ENCODE measurements around the gene IRF3. TPM values are rescaled to one million over a fixed set of nuclear protein-coding genes. Genes with fewer than 3 reads are reported as not detected.

IRF3 gene
- 100 to 1,000 TPM in 4 of 7 donors, 10 to 100 TPM in 3; 87.9 to 150 (median 127) TPM for total RNA-seq
- polyA plus RNA-seq: 100 to 1,000 TPM; 127 to 294 (median 276) TPM
- long read RNA-seq, donor 1, partial matches to known transcripts: 34 of 42 reads
- long read RNA-seq, donor 1, other reads (novel, unspliced or antisense): 0 of 42 reads
- long read RNA-seq, donor 2, partial matches to known transcripts: 5 of 8 reads
- long read RNA-seq, donor 2, other reads (novel, unspliced or antisense): 0 of 8 reads

GRCh38 chr19:49665351-49666119 is at the start of gene IRF3, which contains the start of gene BCL2L12:
Gene IRF3, minus strand, starts transcription at chr19:49665857. Its CDS starts 1,019 bp downstream, at chr19:49664838.
Gene BCL2L12, plus strand, starts transcription at chr19:49665933. Its CDS starts 760 bp downstream, at chr19:49666693.
- peak within 1 kb of the TSS; percentile 86 to 96 (median 93) for H3K27ac ChIP-seq
- WGBS, 5 donors: 0 to 1% (median 0%) methylated on average over 44 to 50 of the region's 50 CpGs
- intact Hi-C loops (cut with DNase I; ENCODE audit: low total_unique reads): loop anchor here (10.0 kb wide), 1 partner anchor 71 kb away; the partner anchor contains the start of gene PRR12
- peaks cover 4 to 59% (median 25%) of the 10 kb centered on the region in 6 donors for H3K36me3 ChIP-seq
- H3K9me3 ChIP-seq: no peaks in the 10 kb centered on the region
- H3K4me3 ChIP-seq: peak within 1 kb of the TSS; percentile 68 to 95 (median 89)
- no peaks in the 10 kb centered on the region for H3K27me3 ChIP-seq (replicated peaks in 1 of 7)
- DNase-seq: peak; percentile 99
- TF ChIP-seq POLR2A (IDR thresholded peaks at IDR 0.05) (peak in 1 of 3 donors; percentile 43), POLR2AphosphoS5 (IDR thresholded peaks at IDR 0.05) (peak; percentile 87 to 92 (median 89)), CTCF (IDR thresholded peaks at IDR 0.05 in 8 of 11, conservative IDR thresholded peaks at IDR 0.05 in 3 of 11) (peak in 3 of 11 experiments; percentile 5 to 15 (median 10))
- H3K4me1 ChIP-seq: peaks cover 15 to 53% (median 37%) of the 10 kb centered on the region in 6 donors

- Histone ChIP-seq H3K27me3 (replicated peaks in 1 of 7) (no peaks in the 10 kb centered on the region), H3K27ac (no peak overlapping the region), H3K4me1 (peaks cover 0 to 19% (median 12%) of the 10 kb centered on the region in 6 donors), H3K9me3 (no peaks in the 10 kb centered on the region), H3K36me3 (no peaks in the 10 kb centered on the region), H3K4me3 (no peak overlapping the region)
- no peak for DNase-seq
- no peak for TF ChIP-seq POLR2A (IDR thresholded peaks at IDR 0.05)
- TF ChIP-seq POLR2AphosphoS5 (IDR thresholded peaks at IDR 0.05): no peak
- TF ChIP-seq CTCF (IDR thresholded peaks at IDR 0.05 in 8 of 11, conservative IDR thresholded peaks at IDR 0.05 in 3 of 11): no peak
- WGBS, 5 donors: 80 to 94% (median 85%) methylated on average over 6 to 8 of the region's 8 CpGs
- intact Hi-C loops (cut with DNase I; ENCODE audit: low total_unique reads): no loop called here
Measured at GRCh38 chr19:49713236-49713845, 47.7 kb upstream of the IRF3 start.

- Histone ChIP-seq H3K36me3 (no peaks in the 10 kb centered on the region), H3K4me1 (peaks cover 0 to 10% (median 7%) of the 10 kb centered on the region in 6 donors), H3K9me3 (no peaks in the 10 kb centered on the region), H3K27me3 (replicated peaks in 1 of 7) (no peaks in the 10 kb centered on the region), H3K27ac (no peak overlapping the region), H3K4me3 (no peak overlapping the region)
- no peak for DNase-seq
- 54 to 75% (median 68%) methylated on average over 20 of the region's 20 CpGs for WGBS, 5 donors
- intact Hi-C loops (cut with DNase I; ENCODE audit: low total_unique reads): no loop called here
- TF ChIP-seq CTCF (IDR thresholded peaks at IDR 0.05 in 8 of 11, conservative IDR thresholded peaks at IDR 0.05 in 3 of 11) (no peak), POLR2A (IDR thresholded peaks at IDR 0.05) (no peak), POLR2AphosphoS5 (IDR thresholded peaks at IDR 0.05) (no peak)
Measured at GRCh38 chr19:49712397-49712859, 46.8 kb upstream of the IRF3 start.
